ENCODE measurements around the gene BASP1.
A peak's percentile ranks its signal among the peaks of the same experiment; 100 is the strongest.

Gene BASP1

GRCh38 chr5:17217493-17218352 is at the start of gene BASP1:
Gene BASP1, plus strand, starts transcription at chr5:17217631. Its CDS starts 57,586 bp downstream, at chr5:17275217.
- H3K27me3 ChIP-seq (ENCODE audit: low read depth, low read length) = peaks cover 11% of the 10 kb centered on the region

DNA sequence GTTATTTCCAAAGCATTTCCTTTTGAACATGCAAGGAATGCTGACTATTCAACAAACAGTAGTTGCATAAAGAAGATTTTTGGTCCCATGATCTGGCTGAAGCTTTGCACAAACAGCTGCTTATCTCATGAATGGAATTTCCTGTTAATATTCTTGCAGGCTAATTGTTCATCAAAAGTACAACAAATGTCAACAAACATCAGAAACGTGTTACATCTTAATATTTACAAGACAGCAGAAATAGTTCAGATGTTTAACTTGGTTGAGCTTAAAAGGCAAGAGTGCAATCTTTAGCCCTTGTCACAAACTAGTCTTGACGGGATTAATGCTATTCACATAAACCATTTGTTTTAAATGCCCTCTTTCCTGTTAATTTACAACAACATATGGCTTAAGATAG is 47.9 kb upstream of the BASP1 start:
- Histone ChIP-seq H3K27me3 (ENCODE audit: low read depth, low read length) (no peaks in the 10 kb centered on the region), H3K4me1 (ENCODE audit: control insufficient read depth in 1 of 2, insufficient read depth in 2 of 2, low read length in 2 of 2) (no peaks in the 10 kb centered on the region), H3K27ac (ENCODE audit: low read length) (no peak overlapping the region)

More at GRCh38 chr5:17217493-17218352, at the start of gene BASP1:
- Histone ChIP-seq H3K4me3 (ENCODE audit: low read depth in 1 of 2, low read length in 2 of 2) (peak within 1 kb of the TSS; percentile 60 to 69), H3K9me3 (ENCODE audit: control insufficient read depth in 1 of 2, low read length in 2 of 2) (no peaks in the 10 kb centered on the region), H3K36me3 (ENCODE audit: control insufficient read depth in 1 of 2, insufficient read depth in 2 of 2, low read length in 2 of 2) (no peaks in the 10 kb centered on the region), H3K4me1 (ENCODE audit: control insufficient read depth in 1 of 2, insufficient read depth in 2 of 2, low read length in 2 of 2) (peaks cover 0 to 18% of the 10 kb centered on the region in 2 donors), H3K27ac (ENCODE audit: low read length) (peak within 1 kb of the TSS; percentile 41)

DNA sequence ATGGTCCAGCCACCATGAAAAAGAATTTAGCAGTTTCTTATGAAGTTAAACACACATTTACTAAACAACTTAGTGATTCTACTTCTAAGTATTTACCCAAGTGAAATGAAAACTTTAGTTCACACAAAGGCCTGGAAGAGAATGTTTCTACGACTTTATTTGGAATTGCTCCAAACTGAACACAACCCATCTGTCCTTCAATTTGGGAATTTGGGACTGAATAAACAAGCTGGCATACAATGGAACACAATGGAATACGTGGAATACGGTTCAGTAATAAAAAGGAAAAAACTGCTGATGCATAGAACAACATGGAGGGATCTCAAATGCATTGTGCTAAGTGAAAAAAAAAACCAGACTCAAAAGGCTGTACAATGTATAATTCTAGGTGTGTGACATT is 44.6 kb upstream of the BASP1 start:
- no peak overlapping the region for H3K4me3 ChIP-seq (ENCODE audit: low read depth in 1 of 2, low read length in 2 of 2)
- H3K27me3 ChIP-seq (ENCODE audit: low read depth, low read length) = no peaks in the 10 kb centered on the region
- no peaks in the 10 kb centered on the region for H3K36me3 ChIP-seq (ENCODE audit: control insufficient read depth in 1 of 2, insufficient read depth in 2 of 2, low read length in 2 of 2)
- no peaks in the 10 kb centered on the region for H3K4me1 ChIP-seq (ENCODE audit: control insufficient read depth in 1 of 2, insufficient read depth in 2 of 2, low read length in 2 of 2)
- H3K9me3 ChIP-seq (ENCODE audit: control insufficient read depth in 1 of 2, low read length in 2 of 2) = no peaks in the 10 kb centered on the region
- H3K27ac ChIP-seq (ENCODE audit: low read length) = no peak overlapping the region

More for the DNA sequence above, 47.9 kb upstream of the BASP1 start:
- H3K4me3 ChIP-seq (ENCODE audit: low read depth in 1 of 2, low read length in 2 of 2) = no peak overlapping the region
- no peaks in the 10 kb centered on the region for H3K9me3 ChIP-seq (ENCODE audit: control insufficient read depth in 1 of 2, low read length in 2 of 2)
- no peaks in the 10 kb centered on the region for H3K36me3 ChIP-seq (ENCODE audit: control insufficient read depth in 1 of 2, insufficient read depth in 2 of 2, low read length in 2 of 2)

GRCh38 chr5:17174965-17175364 is 42.5 kb upstream of the BASP1 start:
- no peak overlapping the region for H3K27ac ChIP-seq (ENCODE audit: low read length)
- H3K36me3 ChIP-seq (ENCODE audit: control insufficient read depth in 1 of 2, insufficient read depth in 2 of 2, low read length in 2 of 2) = no peaks in the 10 kb centered on the region
- H3K4me1 ChIP-seq (ENCODE audit: control insufficient read depth in 1 of 2, insufficient read depth in 2 of 2, low read length in 2 of 2) = no peaks in the 10 kb centered on the region
- no peaks in the 10 kb centered on the region for H3K9me3 ChIP-seq (ENCODE audit: control insufficient read depth in 1 of 2, low read length in 2 of 2)
- H3K4me3 ChIP-seq (ENCODE audit: low read depth in 1 of 2, low read length in 2 of 2) = no peak overlapping the region
- no peaks in the 10 kb centered on the region for H3K27me3 ChIP-seq (ENCODE audit: low read depth, low read length)

DNA sequence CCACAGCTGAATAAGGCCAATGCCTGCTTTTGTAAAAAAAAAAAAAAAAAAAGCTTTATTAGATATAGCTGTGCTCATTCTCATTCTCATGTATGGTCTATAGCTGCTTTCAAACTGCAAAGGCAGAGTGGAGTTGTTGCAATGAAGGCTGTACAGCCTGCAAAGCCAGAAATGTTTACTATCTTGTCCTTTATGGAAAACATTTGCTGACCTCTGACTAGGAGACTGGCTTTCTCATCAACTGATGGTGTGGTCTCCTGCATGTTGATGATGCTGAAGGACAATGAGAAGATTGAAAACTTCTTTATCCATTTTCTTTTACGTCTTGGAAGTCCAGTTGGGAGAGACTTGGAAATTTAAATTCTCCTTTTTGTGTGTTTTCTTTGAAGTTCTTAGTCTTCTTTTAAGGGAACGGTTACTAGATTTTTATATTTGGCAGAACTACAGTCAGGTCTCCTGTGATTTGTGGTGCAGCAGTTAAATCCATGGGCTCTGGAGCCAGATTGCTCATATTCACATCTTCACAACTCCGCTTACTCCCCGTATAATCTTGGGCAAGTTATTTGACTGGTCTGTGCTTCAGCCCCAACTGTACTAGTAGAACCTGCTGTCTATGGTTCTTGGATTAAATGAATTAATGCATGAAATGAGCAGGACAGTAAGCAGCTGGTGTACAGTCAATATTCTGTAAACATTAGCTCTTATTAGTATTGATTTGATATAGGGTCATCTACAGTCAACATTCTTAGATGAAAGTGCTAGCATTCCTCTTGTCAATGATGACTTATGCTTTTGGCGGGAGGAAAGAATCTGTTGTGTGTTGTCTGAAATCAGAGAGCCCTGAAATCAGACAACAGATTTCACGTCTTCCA is 39.7 kb upstream of the BASP1 start:
- Histone ChIP-seq H3K27me3 (ENCODE audit: low read depth, low read length) (no peaks in the 10 kb centered on the region), H3K4me1 (ENCODE audit: control insufficient read depth in 1 of 2, insufficient read depth in 2 of 2, low read length in 2 of 2) (no peaks in the 10 kb centered on the region), H3K27ac (ENCODE audit: low read length) (no peak overlapping the region), H3K36me3 (ENCODE audit: control insufficient read depth in 1 of 2, insufficient read depth in 2 of 2, low read length in 2 of 2) (no peaks in the 10 kb centered on the region), H3K9me3 (ENCODE audit: control insufficient read depth in 1 of 2, low read length in 2 of 2) (no peaks in the 10 kb centered on the region), H3K4me3 (ENCODE audit: low read depth in 1 of 2, low read length in 2 of 2) (no peak overlapping the region)

DNA sequence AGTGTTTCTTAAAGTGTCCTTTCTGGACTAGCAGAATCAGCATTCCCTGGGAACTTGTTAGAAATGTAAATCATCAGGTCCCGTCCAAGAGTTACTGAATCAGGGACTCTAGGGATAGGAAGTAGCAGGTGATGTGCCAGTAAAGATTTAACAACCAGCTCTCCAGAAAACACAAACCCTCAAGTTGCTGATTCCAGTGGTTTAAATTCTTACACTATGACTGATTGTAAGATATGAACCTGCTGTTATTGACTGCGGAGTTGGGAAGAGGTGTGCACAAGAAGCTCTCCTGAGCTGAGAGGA is 39.1 kb upstream of the BASP1 start:
- H3K9me3 ChIP-seq (ENCODE audit: control insufficient read depth in 1 of 2, low read length in 2 of 2) = no peaks in the 10 kb centered on the region
- H3K4me3 ChIP-seq (ENCODE audit: low read depth in 1 of 2, low read length in 2 of 2) = no peak overlapping the region
- no peak overlapping the region for H3K27ac ChIP-seq (ENCODE audit: low read length)
- no peaks in the 10 kb centered on the region for H3K27me3 ChIP-seq (ENCODE audit: low read depth, low read length)
- H3K4me1 ChIP-seq (ENCODE audit: control insufficient read depth in 1 of 2, insufficient read depth in 2 of 2, low read length in 2 of 2) = no peaks in the 10 kb centered on the region
- H3K36me3 ChIP-seq (ENCODE audit: control insufficient read depth in 1 of 2, insufficient read depth in 2 of 2, low read length in 2 of 2) = no peaks in the 10 kb centered on the region

DNA sequence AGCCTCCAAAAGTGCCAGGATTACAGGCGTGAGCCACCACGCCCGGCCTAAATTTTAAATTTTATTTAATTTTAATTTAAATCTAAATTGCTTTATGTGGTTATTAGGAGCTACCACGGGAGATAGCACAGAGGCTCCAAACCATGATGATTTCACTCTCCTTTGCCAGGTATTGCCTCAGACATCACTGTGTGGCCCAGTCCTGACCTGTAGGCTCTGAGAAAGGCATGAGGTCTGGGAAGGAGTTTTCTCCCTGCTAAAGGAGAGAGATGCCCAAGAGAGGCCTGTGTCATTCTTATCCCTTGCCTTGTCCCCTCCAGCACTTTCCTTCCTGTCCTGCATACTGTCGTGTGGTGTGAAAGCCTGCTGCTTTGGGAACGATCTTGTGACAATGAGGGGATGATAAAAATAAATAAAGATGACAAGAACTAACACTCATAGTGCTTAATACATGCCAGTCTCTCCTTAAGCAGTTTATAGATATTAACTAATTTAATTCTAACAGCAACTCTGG is 37.0 kb upstream of the BASP1 start:
- Histone ChIP-seq H3K27me3 (ENCODE audit: low read depth, low read length) (no peaks in the 10 kb centered on the region), H3K4me1 (ENCODE audit: control insufficient read depth in 1 of 2, insufficient read depth in 2 of 2, low read length in 2 of 2) (no peaks in the 10 kb centered on the region)

GRCh38 chr5:17180864-17181723 is 36.3 kb upstream of the BASP1 start:
- Histone ChIP-seq H3K4me1 (ENCODE audit: control insufficient read depth in 1 of 2, insufficient read depth in 2 of 2, low read length in 2 of 2) (no peaks in the 10 kb centered on the region), H3K27ac (ENCODE audit: low read length) (no peak overlapping the region), H3K36me3 (ENCODE audit: control insufficient read depth in 1 of 2, insufficient read depth in 2 of 2, low read length in 2 of 2) (no peaks in the 10 kb centered on the region), H3K4me3 (ENCODE audit: low read depth in 1 of 2, low read length in 2 of 2) (no peak overlapping the region), H3K27me3 (ENCODE audit: low read depth, low read length) (no peaks in the 10 kb centered on the region), H3K9me3 (ENCODE audit: control insufficient read depth in 1 of 2, low read length in 2 of 2) (no peaks in the 10 kb centered on the region)

More for the DNA sequence above, 37.0 kb upstream of the BASP1 start:
- no peaks in the 10 kb centered on the region for H3K9me3 ChIP-seq (ENCODE audit: control insufficient read depth in 1 of 2, low read length in 2 of 2)
- H3K4me3 ChIP-seq (ENCODE audit: low read depth in 1 of 2, low read length in 2 of 2) = no peak overlapping the region
- no peaks in the 10 kb centered on the region for H3K36me3 ChIP-seq (ENCODE audit: control insufficient read depth in 1 of 2, insufficient read depth in 2 of 2, low read length in 2 of 2)
- no peak overlapping the region for H3K27ac ChIP-seq (ENCODE audit: low read length)

GRCh38 chr5:17182494-17182893 is 34.9 kb upstream of the BASP1 start:
- Histone ChIP-seq H3K4me3 (ENCODE audit: low read depth in 1 of 2, low read length in 2 of 2) (no peak overlapping the region), H3K27ac (ENCODE audit: low read length) (no peak overlapping the region), H3K9me3 (ENCODE audit: control insufficient read depth in 1 of 2, low read length in 2 of 2) (no peaks in the 10 kb centered on the region), H3K4me1 (ENCODE audit: control insufficient read depth in 1 of 2, insufficient read depth in 2 of 2, low read length in 2 of 2) (no peaks in the 10 kb centered on the region), H3K36me3 (ENCODE audit: control insufficient read depth in 1 of 2, insufficient read depth in 2 of 2, low read length in 2 of 2) (no peaks in the 10 kb centered on the region), H3K27me3 (ENCODE audit: low read depth, low read length) (no peaks in the 10 kb centered on the region)

GRCh38 chr5:17182981-17183380 is 34.5 kb upstream of the BASP1 start:
- Histone ChIP-seq H3K4me3 (ENCODE audit: low read depth in 1 of 2, low read length in 2 of 2) (no peak overlapping the region), H3K27ac (ENCODE audit: low read length) (no peak overlapping the region), H3K27me3 (ENCODE audit: low read depth, low read length) (no peaks in the 10 kb centered on the region), H3K4me1 (ENCODE audit: control insufficient read depth in 1 of 2, insufficient read depth in 2 of 2, low read length in 2 of 2) (no peaks in the 10 kb centered on the region), H3K36me3 (ENCODE audit: control insufficient read depth in 1 of 2, insufficient read depth in 2 of 2, low read length in 2 of 2) (no peaks in the 10 kb centered on the region), H3K9me3 (ENCODE audit: control insufficient read depth in 1 of 2, low read length in 2 of 2) (no peaks in the 10 kb centered on the region)

DNA sequence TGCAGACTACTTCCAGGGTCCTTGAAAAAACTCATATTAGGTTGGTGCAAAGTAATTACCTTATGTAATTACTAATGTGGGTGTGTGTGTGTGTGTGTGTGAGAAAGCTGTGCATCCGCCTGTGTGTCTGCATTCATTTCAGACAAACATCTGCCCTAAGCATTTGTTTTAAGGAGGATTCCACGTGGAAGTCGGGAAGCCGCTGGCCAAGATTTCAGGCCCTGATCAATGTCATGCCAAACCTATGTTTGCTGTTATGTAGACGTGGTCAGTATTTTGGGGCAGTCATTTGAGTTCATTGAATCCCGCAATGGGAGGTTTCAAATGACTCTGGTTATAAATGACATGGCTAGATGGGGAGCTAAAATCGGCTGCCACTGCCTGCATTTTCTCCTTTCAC is 33.6 kb upstream of the BASP1 start:
- Histone ChIP-seq H3K4me1 (ENCODE audit: control insufficient read depth in 1 of 2, insufficient read depth in 2 of 2, low read length in 2 of 2) (no peaks in the 10 kb centered on the region), H3K4me3 (ENCODE audit: low read depth in 1 of 2, low read length in 2 of 2) (no peak overlapping the region), H3K9me3 (ENCODE audit: control insufficient read depth in 1 of 2, low read length in 2 of 2) (no peaks in the 10 kb centered on the region), H3K27ac (ENCODE audit: low read length) (no peak overlapping the region), H3K27me3 (ENCODE audit: low read depth, low read length) (no peaks in the 10 kb centered on the region), H3K36me3 (ENCODE audit: control insufficient read depth in 1 of 2, insufficient read depth in 2 of 2, low read length in 2 of 2) (no peaks in the 10 kb centered on the region)

Data from muscle layer of duodenum (tissue), 2 donors.